NCI-H446 treated with DMSO at 0.1 percent for 48 hours (cell line): ENCODE results near the gene CENPVL2.
"Not testable (repeated sequence)": the region's sequence is repeated elsewhere in the genome, so short reads cannot be mapped to it uniquely, and the experiment has no call there.

Experiments used
- DNase-seq: peaks from one replicate; lab custom pipeline; 2025; lab: John Stamatoyannopoulos, UW

CENPVL2 gene

DNA sequence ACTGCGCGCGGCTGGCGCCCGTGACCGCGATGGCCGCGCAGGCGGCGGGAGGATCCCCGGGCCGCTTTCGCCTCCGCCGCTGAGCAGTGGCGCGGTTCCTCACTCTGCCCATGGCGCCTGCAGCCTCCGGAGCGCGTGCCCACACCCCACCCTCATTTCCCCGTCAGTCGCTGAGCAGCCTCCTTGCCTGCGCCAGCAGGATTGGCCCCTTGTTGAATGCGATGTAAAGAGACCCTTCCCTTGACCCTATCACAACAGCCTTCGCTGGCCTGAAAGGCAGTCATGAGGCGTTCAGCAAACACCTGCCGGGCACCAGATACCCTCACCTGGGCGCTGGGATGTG lies at the start of gene CENPVL2:
CENPVL2 (minus strand) TSS at position 112 of the 343 bp plus-strand sequence; CDS start at position 112, 0 bp downstream.
- not testable (repeated sequence) for DNase-seq

DNA sequence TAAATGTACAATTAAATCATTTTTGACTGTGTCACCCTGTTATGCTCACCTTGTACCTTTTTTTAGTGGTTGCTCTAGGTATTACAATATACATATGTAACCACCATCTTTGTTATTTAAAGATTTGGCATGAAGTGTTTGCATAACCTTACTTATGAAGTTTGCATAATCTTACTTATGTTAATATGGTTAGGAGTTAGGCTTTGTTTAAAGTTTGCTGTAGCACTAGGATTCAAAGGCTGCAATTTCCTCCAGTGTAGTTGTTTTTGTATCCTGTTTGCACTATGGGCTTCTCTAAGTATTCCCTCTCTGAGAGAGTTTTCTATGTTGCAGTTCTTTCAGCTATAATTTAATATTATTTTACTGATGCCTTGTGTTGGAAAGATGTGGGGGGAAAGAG lies 45.6 kb upstream of the CENPVL2 start:
- no peak for DNase-seq

DNA sequence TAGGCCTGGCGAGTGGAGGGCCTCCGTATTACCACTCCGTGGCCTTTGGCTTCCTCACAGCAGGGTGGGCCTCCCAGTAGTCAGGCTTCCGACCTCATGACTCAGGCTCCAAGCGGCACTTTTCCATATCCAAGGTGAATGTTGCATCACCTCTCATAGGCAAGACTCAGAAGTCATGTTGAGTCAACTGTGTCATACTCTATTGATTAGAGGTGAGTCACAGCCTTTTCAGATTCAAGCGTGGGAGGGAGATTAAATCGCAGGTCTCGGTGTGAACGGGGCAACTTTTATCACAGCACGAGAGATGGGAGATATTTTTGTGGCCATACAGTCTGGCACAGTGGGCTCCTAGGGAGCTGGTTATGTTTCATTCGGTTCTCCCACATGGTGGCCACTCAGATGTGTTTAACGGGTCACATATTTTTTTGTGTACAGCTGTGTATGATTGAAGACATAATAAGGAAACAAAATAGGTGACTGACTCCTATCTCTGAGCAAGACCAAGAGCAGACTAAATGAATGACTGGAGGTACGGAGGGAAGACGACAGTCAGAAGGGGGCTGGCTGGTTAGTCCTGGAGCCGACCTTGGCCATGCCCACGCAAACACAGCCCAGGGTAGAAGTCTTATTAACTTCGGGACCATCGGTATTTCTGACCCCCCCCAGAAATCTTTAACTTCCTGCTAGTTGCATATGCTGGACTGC lies 30.5 kb upstream of the CENPVL2 start:
- not testable (repeated sequence) for DNase-seq

GRCh38 chrX:51710277-51711164 lies 27.9 kb upstream of the CENPVL2 start, which contains the start of gene CENPVL1:
Gene CENPVL1, plus strand, starts transcription at chrX:51710512. Its CDS starts 0 bp downstream, at chrX:51710512.
- DNase-seq: not testable (repeated sequence)

- no peak for DNase-seq
Observed at GRCh38 chrX:51697397-51697796, 14.8 kb upstream of the CENPVL2 start.

DNA sequence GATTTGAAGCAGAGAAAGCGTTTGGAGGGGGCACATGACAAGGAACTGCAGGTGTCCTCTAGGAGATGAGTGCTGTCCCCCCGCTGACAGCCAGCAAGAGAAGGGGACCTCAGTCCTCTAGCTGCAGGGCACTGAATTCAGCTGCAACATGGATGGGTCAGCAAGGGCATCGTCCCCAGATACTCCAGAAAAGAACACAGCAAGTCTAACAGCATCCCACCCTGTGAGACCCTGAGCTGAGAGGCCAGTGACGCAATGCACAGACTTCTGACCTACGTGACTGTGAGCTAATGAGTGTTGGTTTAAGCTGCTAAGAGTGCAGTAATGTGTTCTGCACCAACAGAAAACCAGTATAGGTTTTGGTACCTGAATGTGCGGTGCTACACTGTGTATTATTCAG lies 11.6 kb upstream of the CENPVL2 start:
- DNase-seq: no peak

GRCh38 chrX:51681808-51682719 lies 567 bp downstream of the CENPVL2 start:
- DNase-seq: not testable (repeated sequence)

GRCh38 chrX:51679689-51680433 lies 2.8 kb downstream of the CENPVL2 start:
- not testable (repeated sequence) for DNase-seq

GRCh38 chrX:51665981-51666380 lies 16.6 kb downstream of the CENPVL2 start:
- no peak for DNase-seq

DNA sequence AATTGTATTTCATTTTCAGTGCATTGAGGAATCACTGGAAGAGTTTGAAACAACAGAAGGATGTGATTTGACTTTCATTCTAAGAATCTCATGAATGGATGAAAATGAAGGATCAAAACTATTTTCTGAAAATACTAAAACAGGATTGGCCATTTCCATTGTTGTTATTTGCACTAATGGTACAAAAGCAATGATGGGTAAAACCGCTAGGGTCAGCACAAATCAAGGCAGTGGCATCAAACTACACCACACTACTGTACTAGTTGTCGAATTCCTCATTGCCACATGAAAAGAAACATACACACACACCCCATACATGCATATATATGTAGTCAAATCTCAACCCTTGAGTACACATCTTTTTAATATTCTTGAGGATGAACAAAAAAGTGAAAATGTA lies 39.3 kb downstream of the CENPVL2 start:
- DNase-seq: no peak

DNA sequence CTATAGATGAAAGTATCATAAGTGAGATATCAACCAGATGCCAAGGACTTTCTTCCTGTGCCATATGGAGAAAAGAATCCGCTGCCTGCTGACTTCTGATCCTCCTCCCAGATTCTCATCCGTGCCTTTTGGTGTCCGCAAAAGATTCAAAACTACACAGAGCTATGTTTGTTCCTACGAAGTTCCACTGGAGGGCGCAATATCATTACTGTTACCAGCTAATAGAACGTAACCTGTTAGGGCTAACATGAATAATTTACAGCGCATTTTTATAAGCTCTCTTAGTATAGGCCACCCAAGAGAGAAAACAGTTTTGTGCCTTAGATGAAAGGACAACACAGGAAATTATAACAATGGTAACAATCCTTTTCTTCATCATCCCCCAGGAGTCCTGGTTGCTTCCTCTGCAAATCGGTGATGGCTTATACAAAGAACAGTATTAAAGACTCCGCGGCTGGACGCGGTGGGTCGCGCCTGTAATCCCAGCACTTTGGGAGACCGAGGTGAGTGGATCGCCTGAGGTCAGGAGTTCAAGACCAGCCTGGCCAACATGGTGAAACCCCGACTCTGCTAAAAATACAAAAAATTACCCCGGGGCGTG lies 41.1 kb downstream of the CENPVL2 start:
- no peak for DNase-seq

DNA sequence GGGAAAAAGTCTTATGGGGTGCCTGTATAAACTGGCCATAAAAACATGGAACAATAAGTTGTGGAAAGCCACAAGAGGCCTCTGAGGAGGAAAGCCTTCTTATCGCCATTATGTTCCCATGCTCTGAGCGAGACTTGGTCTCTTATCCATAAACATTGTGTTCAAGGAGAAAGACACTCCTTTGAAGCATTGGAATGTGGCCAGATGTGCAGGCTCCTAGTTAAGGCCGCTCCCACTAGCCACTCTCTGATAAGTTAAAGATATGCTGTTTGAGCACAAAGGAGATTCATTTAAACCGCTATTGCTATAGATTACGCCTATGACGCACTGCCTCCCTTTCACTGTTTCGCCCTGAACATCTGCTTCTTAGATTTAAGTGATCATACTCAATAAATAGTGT lies 46.1 kb downstream of the CENPVL2 start:
- DNase-seq: not testable (repeated sequence)
